Breast epithelium (tissue), 3 donors: ENCODE measurements around the gene NSUN3.

Experiments
- POLR2A ChIP-seq: fragments of 450-650 bp; IDR thresholded peaks from one replicate; pipeline ENCODE4 v1.6.1; 2016; ENCODE audit warnings: antibody characterized with exemption, mild to moderate bottlenecking, moderate library complexity
- TF ChIP-seq, protein P1 (sequence below), 3 donors: fragments of 450-650 bp; IDR thresholded peaks; one replicate each; pipeline ENCODE4 v1.5.1; 2016 to 2017; ENCODE audit warnings: antibody characterized with exemption in 3 of 3, mild to moderate bottlenecking in 3 of 3, moderate library complexity in 3 of 3

DNA sequence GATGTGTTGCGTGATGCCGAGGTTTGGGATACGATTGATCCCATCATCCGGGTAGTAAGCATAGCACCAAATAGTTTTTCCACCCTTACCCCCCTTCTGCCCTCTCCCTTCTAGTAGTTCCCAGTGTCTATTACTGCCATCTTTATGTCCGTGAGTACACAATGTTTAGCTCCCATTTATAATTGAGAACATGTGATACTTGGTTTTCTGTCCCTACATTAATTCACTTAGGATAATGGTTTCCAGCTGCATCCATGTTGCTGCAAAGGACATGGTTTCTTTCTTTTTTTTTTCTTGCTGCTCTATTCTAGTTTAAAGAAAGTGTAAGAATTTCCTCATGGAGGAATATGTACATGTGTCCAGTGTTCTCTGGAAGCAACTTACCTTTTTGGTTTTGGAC is 51.8 kb downstream of the NSUN3 start:
- TF ChIP-seq POLR2A: no peak
- TF ChIP-seq, protein P1, sequence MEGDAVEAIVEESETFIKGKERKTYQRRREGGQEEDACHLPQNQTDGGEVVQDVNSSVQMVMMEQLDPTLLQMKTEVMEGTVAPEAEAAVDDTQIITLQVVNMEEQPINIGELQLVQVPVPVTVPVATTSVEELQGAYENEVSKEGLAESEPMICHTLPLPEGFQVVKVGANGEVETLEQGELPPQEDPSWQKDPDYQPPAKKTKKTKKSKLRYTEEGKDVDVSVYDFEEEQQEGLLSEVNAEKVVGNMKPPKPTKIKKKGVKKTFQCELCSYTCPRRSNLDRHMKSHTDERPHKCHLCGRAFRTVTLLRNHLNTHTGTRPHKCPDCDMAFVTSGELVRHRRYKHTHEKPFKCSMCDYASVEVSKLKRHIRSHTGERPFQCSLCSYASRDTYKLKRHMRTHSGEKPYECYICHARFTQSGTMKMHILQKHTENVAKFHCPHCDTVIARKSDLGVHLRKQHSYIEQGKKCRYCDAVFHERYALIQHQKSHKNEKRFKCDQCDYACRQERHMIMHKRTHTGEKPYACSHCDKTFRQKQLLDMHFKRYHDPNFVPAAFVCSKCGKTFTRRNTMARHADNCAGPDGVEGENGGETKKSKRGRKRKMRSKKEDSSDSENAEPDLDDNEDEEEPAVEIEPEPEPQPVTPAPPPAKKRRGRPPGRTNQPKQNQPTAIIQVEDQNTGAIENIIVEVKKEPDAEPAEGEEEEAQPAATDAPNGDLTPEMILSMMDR (IDR thresholded peaks at IDR 0.05): no peak
